ENCODE results near the gene PLCG2. TPM values are rescaled to one million over a fixed set of nuclear protein-coding genes. Genes with fewer than 3 reads are reported as not detected.

Gene PLCG2
- total and polyA plus RNA-seq, 7 donors: 1.6 to 24.8 (median 3.6) TPM

DNA sequence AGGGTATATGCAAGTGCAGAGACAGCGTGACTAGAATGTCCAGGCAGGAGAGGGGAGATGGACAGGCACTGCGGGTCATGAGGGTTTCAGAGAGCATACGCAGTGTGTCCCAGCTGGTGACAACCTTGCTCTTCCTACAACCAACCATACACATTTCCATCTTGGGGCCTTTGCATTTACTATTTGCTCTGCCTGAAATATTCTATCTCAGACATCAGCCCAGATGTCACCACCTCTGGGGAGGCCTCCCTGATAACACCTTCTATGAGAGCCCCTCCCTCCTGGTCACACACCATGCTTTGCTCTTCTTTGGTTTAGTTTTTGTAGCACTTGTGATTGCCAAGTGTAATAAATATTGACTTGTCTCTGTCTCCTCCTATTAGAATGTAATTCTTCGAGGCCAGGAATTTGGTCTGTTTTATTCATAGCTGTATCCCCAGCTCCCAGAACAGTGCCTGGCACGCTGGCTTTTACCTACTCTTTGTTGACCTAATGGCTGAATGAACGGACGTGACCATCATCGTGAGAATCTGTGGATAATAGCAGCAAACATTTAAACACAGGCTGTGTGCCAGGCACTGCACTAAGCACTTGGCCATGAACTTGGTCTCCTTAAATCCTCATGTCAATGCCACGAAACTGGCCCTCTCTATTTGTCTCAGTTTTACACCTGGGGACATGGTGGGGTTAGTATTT is 51.9 kb downstream of the PLCG2 start:
- H3K27me3 ChIP-seq: no peaks in the 10 kb centered on the region
- H3K4me3 ChIP-seq: no peak overlapping the region
- no peak for TF ChIP-seq POLR2A (IDR thresholded peaks at IDR 0.05)
- no peak for TF ChIP-seq EP300 (IDR thresholded peaks at IDR 0.05)
- TF ChIP-seq, protein P1, sequence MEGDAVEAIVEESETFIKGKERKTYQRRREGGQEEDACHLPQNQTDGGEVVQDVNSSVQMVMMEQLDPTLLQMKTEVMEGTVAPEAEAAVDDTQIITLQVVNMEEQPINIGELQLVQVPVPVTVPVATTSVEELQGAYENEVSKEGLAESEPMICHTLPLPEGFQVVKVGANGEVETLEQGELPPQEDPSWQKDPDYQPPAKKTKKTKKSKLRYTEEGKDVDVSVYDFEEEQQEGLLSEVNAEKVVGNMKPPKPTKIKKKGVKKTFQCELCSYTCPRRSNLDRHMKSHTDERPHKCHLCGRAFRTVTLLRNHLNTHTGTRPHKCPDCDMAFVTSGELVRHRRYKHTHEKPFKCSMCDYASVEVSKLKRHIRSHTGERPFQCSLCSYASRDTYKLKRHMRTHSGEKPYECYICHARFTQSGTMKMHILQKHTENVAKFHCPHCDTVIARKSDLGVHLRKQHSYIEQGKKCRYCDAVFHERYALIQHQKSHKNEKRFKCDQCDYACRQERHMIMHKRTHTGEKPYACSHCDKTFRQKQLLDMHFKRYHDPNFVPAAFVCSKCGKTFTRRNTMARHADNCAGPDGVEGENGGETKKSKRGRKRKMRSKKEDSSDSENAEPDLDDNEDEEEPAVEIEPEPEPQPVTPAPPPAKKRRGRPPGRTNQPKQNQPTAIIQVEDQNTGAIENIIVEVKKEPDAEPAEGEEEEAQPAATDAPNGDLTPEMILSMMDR (IDR thresholded peaks at IDR 0.05): no peak
- no peak for TF ChIP-seq POLR2AphosphoS5 (IDR thresholded peaks at IDR 0.05)
- H3K36me3 ChIP-seq: no peaks in the 10 kb centered on the region
- no peaks in the 10 kb centered on the region for H3K9me3 ChIP-seq
- DNase-seq: peak; percentile 22
- no peak overlapping the region for H3K27ac ChIP-seq
- no peaks in the 10 kb centered on the region for H3K4me1 ChIP-seq
- intact Hi-C loops (cut with DNase I): no loop called here
- 26 to 50% methylated on average over 8 to 9 of the region's 9 CpGs for WGBS, 2 donors

DNA sequence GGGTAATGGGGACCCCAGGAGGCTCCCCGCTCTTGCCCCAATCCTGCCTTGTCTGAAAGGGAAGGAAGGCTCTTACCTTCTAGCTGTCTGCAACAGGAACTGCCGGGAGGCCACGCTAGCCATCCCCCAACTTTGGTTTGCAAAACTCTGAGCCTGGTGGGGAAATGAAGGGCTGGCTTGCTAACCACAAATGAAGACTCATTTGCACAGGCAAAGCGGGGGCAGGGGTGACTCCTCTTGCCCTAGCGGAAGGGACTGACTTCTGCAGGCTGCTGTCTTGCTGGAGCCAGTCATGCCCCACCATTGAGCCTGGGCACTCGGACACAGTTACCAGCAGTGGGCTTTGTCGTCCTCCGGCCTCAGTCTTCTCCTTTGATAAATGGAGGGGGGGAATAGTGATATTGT is 52.6 kb downstream of the PLCG2 start:
- WGBS, 2 donors: 48 to 80% methylated on average over 8 of the region's 8 CpGs
- Histone ChIP-seq H3K27me3 (no peaks in the 10 kb centered on the region), H3K27ac (no peak overlapping the region), H3K4me3 (no peak overlapping the region), H3K36me3 (no peaks in the 10 kb centered on the region), H3K4me1 (no peaks in the 10 kb centered on the region), H3K9me3 (no peaks in the 10 kb centered on the region)
- TF ChIP-seq, protein P1 (IDR thresholded peaks at IDR 0.05): no peak
- TF ChIP-seq POLR2AphosphoS5 (IDR thresholded peaks at IDR 0.05): no peak
- no peak for TF ChIP-seq EP300 (IDR thresholded peaks at IDR 0.05)
- no peak for TF ChIP-seq POLR2A (IDR thresholded peaks at IDR 0.05)
- peak; percentile 68 for DNase-seq
- intact Hi-C loops (cut with DNase I): no loop called here

DNA sequence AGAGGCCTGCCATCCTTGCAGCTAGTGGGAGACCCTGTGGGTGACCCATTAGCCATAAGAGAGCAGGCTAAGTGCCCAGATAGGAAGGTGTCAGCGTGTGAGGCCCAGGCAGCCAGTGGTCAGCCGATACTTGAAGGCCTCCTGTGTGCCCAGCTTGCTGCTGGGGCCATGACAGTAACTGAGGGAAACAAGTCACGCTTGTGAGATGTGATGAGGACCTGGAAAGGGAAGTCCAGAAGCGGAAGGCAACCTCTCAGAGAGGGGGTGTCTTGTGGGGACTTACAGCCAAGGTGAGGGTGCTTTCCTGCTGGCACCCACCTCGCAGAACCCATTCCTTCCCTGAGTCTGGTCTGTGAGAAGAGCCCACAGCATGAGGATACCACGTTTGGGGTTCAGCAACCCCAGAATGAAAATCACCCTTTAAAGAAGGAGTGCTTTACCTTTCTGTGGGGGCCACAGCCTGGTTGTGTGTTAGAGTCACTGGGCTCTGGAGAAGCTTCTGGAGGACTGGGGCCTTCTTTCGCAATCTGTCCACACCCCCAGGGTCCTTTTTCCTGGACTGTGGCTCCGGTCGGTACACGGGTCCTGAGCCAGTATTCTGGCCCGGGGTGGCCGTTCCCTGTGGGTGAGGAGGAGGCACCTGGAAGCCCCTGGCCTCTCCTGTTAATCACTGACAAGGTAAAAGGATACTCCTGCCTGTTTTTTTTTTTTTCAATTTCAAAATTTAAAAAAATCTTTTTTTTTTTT is 53.9 kb downstream of the PLCG2 start:
- Histone ChIP-seq H3K4me3 (no peak overlapping the region), H3K36me3 (no peaks in the 10 kb centered on the region), H3K9me3 (no peaks in the 10 kb centered on the region), H3K27me3 (no peaks in the 10 kb centered on the region), H3K27ac (no peak overlapping the region), H3K4me1 (no peaks in the 10 kb centered on the region)
- TF ChIP-seq, protein P1 (IDR thresholded peaks at IDR 0.05): no peak
- no peak for TF ChIP-seq EP300 (IDR thresholded peaks at IDR 0.05)
- TF ChIP-seq POLR2AphosphoS5 (IDR thresholded peaks at IDR 0.05): no peak
- no peak for TF ChIP-seq POLR2A (IDR thresholded peaks at IDR 0.05)
- WGBS, 2 donors: 68 to 77% methylated on average over 12 of the region's 12 CpGs
- intact Hi-C loops (cut with DNase I): no loop called here
- DNase-seq: peak; percentile 59

DNA sequence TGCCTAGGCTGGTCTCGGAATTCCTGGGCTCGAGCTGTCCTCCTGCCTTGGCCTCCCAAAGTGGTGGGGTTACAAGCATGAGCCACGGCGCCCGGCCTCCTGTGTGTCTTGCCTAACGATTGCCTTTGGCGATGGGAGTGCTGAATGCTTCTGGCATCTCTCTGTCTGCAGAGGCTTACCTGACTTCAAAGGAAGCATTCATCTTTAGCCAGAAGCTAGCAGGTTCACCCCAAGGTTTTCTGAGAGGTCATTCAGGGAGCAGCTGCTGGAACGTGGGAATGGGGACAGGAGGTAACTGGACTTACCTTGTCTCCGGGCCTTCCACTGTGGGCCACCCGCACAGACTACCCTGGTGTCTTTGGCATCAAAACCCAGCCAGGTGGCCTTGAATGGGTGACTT is 54.7 kb downstream of the PLCG2 start:
- Histone ChIP-seq H3K4me1 (no peaks in the 10 kb centered on the region), H3K36me3 (no peaks in the 10 kb centered on the region), H3K4me3 (no peak overlapping the region), H3K9me3 (no peaks in the 10 kb centered on the region), H3K27me3 (no peaks in the 10 kb centered on the region), H3K27ac (no peak overlapping the region)
- no peak for DNase-seq
- TF ChIP-seq EP300 (IDR thresholded peaks at IDR 0.05): no peak
- no peak for TF ChIP-seq POLR2AphosphoS5 (IDR thresholded peaks at IDR 0.05)
- TF ChIP-seq, protein P1 (IDR thresholded peaks at IDR 0.05): no peak
- TF ChIP-seq POLR2A (IDR thresholded peaks at IDR 0.05): no peak
- intact Hi-C loops (cut with DNase I): no loop called here
- 87 to 88% methylated on average over 10 of the region's 10 CpGs for WGBS, 2 donors
